Vagina (tissue), 2 donors: Measurements from ENCODE around the gene RNU1-2. TPM values are rescaled to one million over a fixed set of nuclear protein-coding genes. Genes with fewer than 3 reads are reported as not detected.

Source experiments
- DNase-seq, 2 donors: peaks; one replicate each; pipeline ENCODE4 v3.0.0-alpha.2; 2017; ENCODE audit errors: extremely low spot score in 2 of 2
- H3K27ac ChIP-seq: fragments of 200-600 bp; sonication (generic); one replicate; pipeline ENCODE4 v1.5.1; 2019
- H3K27me3 ChIP-seq: fragments of 200-600 bp; sonication (generic); one replicate; pipeline ENCODE4 v1.5.1; 2019
- H3K36me3 ChIP-seq, 2 donors: fragments of 200-600 bp; sonication (generic); one replicate each; pipeline ENCODE4 v1.5.1; 2017 to 2019
- H3K4me1 ChIP-seq: fragments of 200-600 bp; sonication (generic); one replicate; pipeline ENCODE4 v1.5.1; 2019
- H3K4me3 ChIP-seq, 2 donors: fragments of 200-600 bp; sonication (generic); 1 replicate in 1 of 2; 2 replicates in 1 of 2; pipeline ENCODE4 v1.5.1; 2016 to 2019
- H3K9me3 ChIP-seq: fragments of 200-600 bp; sonication (generic); one replicate; pipeline ENCODE4 v1.5.1; 2019
- POLR2A ChIP-seq, 2 donors: fragments of 450-650 bp; IDR thresholded peaks; one replicate each; pipeline ENCODE4 v1.6.1; 2017; ENCODE audit warnings: antibody characterized with exemption in 2 of 2, mild to moderate bottlenecking in 2 of 2, moderate library complexity in 2 of 2
- POLR2AphosphoS5 ChIP-seq, 2 donors: sonication (generic); formaldehyde crosslinking; IDR thresholded peaks; one replicate each; pipeline ENCODE4 v1.9.0; 2017; ENCODE audit warnings: antibody characterized with exemption in 2 of 2, mild to moderate bottlenecking in 2 of 2, low read depth in 1 of 2; ENCODE audit not compliant: insufficient read depth in 1 of 2
- intact Hi-C: fragments of 100-400 bp; cut with DNase I; formaldehyde crosslinking; loops from one replicate; pipeline ENCODE4 v1.15.1; 2023
- total RNA-seq: library from RNA; depleted of rRNA; stranded (reverse); fragments of >200 nt; gene quantifications from one replicate; pipeline ENCODE4 v1.2.3, GENCODE V29; 2016
- TF ChIP-seq, protein P1 (sequence below), 3 experiments: fragments of 450-650 bp in 2 of 3; fragments of 200-600 bp in 1 of 3; sonication (generic) in 1 of 3; IDR thresholded peaks; one replicate each; pipeline ENCODE4 v1.5.1; 2017 to 2019; ENCODE audit warnings: antibody characterized with exemption in 3 of 3, mild to moderate bottlenecking in 2 of 3, moderate library complexity in 2 of 3

Gene RNU1-2
- total RNA-seq, 1 donor from 2014 or later: 19,908 TPM

- H3K4me3 ChIP-seq: no peak overlapping the region
- H3K9me3 ChIP-seq: no peaks in the 10 kb centered on the region
- intact Hi-C loops: no loop called here
- H3K27ac ChIP-seq: no peak overlapping the region
- H3K36me3 ChIP-seq: no peaks in the 10 kb centered on the region
- no peak for DNase-seq
- no peak for TF ChIP-seq POLR2A (IDR thresholded peaks at IDR 0.05)
- TF ChIP-seq POLR2AphosphoS5 (IDR thresholded peaks at IDR 0.05; ENCODE audit: insufficient read depth in 1 of 2, low read depth in 1 of 2): no peak
- TF ChIP-seq, protein P1, sequence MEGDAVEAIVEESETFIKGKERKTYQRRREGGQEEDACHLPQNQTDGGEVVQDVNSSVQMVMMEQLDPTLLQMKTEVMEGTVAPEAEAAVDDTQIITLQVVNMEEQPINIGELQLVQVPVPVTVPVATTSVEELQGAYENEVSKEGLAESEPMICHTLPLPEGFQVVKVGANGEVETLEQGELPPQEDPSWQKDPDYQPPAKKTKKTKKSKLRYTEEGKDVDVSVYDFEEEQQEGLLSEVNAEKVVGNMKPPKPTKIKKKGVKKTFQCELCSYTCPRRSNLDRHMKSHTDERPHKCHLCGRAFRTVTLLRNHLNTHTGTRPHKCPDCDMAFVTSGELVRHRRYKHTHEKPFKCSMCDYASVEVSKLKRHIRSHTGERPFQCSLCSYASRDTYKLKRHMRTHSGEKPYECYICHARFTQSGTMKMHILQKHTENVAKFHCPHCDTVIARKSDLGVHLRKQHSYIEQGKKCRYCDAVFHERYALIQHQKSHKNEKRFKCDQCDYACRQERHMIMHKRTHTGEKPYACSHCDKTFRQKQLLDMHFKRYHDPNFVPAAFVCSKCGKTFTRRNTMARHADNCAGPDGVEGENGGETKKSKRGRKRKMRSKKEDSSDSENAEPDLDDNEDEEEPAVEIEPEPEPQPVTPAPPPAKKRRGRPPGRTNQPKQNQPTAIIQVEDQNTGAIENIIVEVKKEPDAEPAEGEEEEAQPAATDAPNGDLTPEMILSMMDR (IDR thresholded peaks at IDR 0.05): no peak
- H3K4me1 ChIP-seq: peaks cover 44% of the 10 kb centered on the region
- no peaks in the 10 kb centered on the region for H3K27me3 ChIP-seq
Observed at GRCh38 chr1:16922885-16923431, 27.2 kb downstream of the RNU1-2 start.

GRCh38 chr1:16924216-16924918, 28.6 kb downstream of the RNU1-2 start:
- Histone ChIP-seq H3K4me3 (no peak overlapping the region), H3K4me1 (peaks cover 44% of the 10 kb centered on the region), H3K27me3 (no peaks in the 10 kb centered on the region), H3K36me3 (no peaks in the 10 kb centered on the region), H3K9me3 (no peaks in the 10 kb centered on the region), H3K27ac (no peak overlapping the region)
- intact Hi-C loops: no loop called here
- DNase-seq: no peak
- TF ChIP-seq POLR2A (IDR thresholded peaks at IDR 0.05) (no peak), POLR2AphosphoS5 (IDR thresholded peaks at IDR 0.05; ENCODE audit: insufficient read depth in 1 of 2, low read depth in 1 of 2) (no peak)
- TF ChIP-seq, protein P1 (IDR thresholded peaks at IDR 0.05): no peak

GRCh38 chr1:16924919-16925477, 29.2 kb downstream of the RNU1-2 start:
- intact Hi-C loops: no loop called here
- Histone ChIP-seq H3K9me3 (no peaks in the 10 kb centered on the region), H3K27ac (peak overlapping the region; percentile 25), H3K27me3 (no peaks in the 10 kb centered on the region), H3K4me1 (peaks cover 45% of the 10 kb centered on the region), H3K4me3 (no peak overlapping the region), H3K36me3 (no peaks in the 10 kb centered on the region)
- peak in 1 of 2 donors; percentile 96 for DNase-seq
- TF ChIP-seq POLR2AphosphoS5 (IDR thresholded peaks at IDR 0.05; ENCODE audit: insufficient read depth in 1 of 2, low read depth in 1 of 2) (no peak), POLR2A (IDR thresholded peaks at IDR 0.05) (no peak)
- TF ChIP-seq, protein P1 (IDR thresholded peaks at IDR 0.05): no peak

- TF ChIP-seq POLR2A (IDR thresholded peaks at IDR 0.05): no peak
- TF ChIP-seq POLR2AphosphoS5 (IDR thresholded peaks at IDR 0.05; ENCODE audit: insufficient read depth in 1 of 2, low read depth in 1 of 2): peak in 1 of 2 donors; percentile 64
- Histone ChIP-seq H3K27ac (peak overlapping the region; percentile 25), H3K4me3 (no peak overlapping the region), H3K4me1 (peaks cover 49% of the 10 kb centered on the region), H3K36me3 (no peaks in the 10 kb centered on the region), H3K9me3 (no peaks in the 10 kb centered on the region), H3K27me3 (no peaks in the 10 kb centered on the region)
- no peak for DNase-seq
- intact Hi-C loops: no loop called here
Observed at GRCh38 chr1:16925635-16926490, 30.1 kb downstream of the RNU1-2 start.

DNA sequence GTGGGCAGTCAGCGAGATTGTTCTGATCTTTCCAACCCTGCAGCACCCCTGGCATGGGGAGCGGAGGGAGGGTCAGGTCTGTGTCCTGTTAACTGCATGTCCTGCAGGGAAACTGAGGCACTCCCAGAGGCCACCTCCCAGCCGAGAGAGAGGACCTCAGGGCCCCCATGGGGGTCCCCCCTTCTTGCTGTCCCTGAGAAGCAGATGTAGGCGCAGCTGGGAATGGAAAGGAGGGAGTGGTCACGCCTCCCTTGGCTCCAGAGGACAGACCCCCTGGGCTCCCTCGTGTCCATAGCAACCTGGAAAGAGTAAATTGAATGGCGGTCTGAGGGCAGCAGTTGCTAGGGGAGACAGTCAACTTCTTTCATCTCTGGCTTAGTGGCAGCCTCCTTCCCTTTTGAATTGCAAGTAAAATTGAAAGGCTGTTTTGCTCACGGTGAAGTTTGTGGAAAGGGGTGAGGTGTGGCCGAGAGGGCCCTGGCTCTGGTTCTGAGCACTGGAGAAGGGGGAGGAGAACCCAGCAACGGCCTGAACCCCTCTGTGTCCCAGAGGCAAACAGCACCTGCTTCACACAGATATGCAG, 30.8 kb downstream of the RNU1-2 start:
- DNase-seq: no peak
- no peak overlapping the region for H3K4me3 ChIP-seq
- peak overlapping the region; percentile 6 for H3K27ac ChIP-seq
- H3K27me3 ChIP-seq: no peaks in the 10 kb centered on the region
- H3K9me3 ChIP-seq: no peaks in the 10 kb centered on the region
- H3K36me3 ChIP-seq: no peaks in the 10 kb centered on the region
- peaks cover 41% of the 10 kb centered on the region for H3K4me1 ChIP-seq
- intact Hi-C loops: no loop called here
- TF ChIP-seq POLR2A (IDR thresholded peaks at IDR 0.05) (no peak), POLR2AphosphoS5 (IDR thresholded peaks at IDR 0.05; ENCODE audit: insufficient read depth in 1 of 2, low read depth in 1 of 2) (no peak)
- TF ChIP-seq, protein P1 (IDR thresholded peaks at IDR 0.05): no peak
